Skin of body (tissue), 2 donors: Measurements from ENCODE around the gene TMPO. TPM values are rescaled to one million over a fixed set of nuclear protein-coding genes. Genes with fewer than 3 reads are reported as not detected.
"Not testable (repeated sequence)": the region's sequence is repeated elsewhere in the genome, so short reads cannot be mapped to it uniquely, and the experiment has no call there.

ENCODE experiments used
- DNase-seq: peaks from one replicate; lab custom pipeline; 2025; lab: John Stamatoyannopoulos, UW
- total RNA-seq: library from RNA; depleted of rRNA; stranded (reverse); fragments of >200 nt; gene quantifications from one replicate; pipeline ENCODE4 v1.2.3, GENCODE V29; 2014

Gene TMPO
- total RNA-seq, 1 donor from 2014 or later = 107 TPM

GRCh38 chr12:98511806-98512205, 3.6 kb upstream of the TMPO start:
- not testable (repeated sequence) for DNase-seq

- no peak for DNase-seq
Measured at GRCh38 chr12:98513379-98514322, 1.7 kb upstream of the TMPO start.

GRCh38 chr12:98514982-98515286, 456 bp upstream of the TMPO start:
- DNase-seq = no peak

- DNase-seq = peak; percentile 92
Measured at GRCh38 chr12:98516111-98516873, 902 bp downstream of the TMPO start.

GRCh38 chr12:98519257-98519907, 4.0 kb downstream of the TMPO start:
- DNase-seq = no peak

GRCh38 chr12:98530068-98530467, 14.7 kb downstream of the TMPO start:
- no peak for DNase-seq

GRCh38 chr12:98532687-98533304, 17.4 kb downstream of the TMPO start:
- DNase-seq = no peak

GRCh38 chr12:98533723-98534251, 18.4 kb downstream of the TMPO start:
- no peak for DNase-seq

- no peak for DNase-seq
Measured at GRCh38 chr12:98538031-98538430, 22.6 kb downstream of the TMPO start.

GRCh38 chr12:98543701-98544100, 28.3 kb downstream of the TMPO start:
- DNase-seq = no peak

- DNase-seq = no peak
Measured at GRCh38 chr12:98544751-98545150, 29.4 kb downstream of the TMPO start.

- no peak for DNase-seq
Measured at GRCh38 chr12:98549371-98550110, 34.2 kb downstream of the TMPO start.

GRCh38 chr12:98551787-98552186, 36.4 kb downstream of the TMPO start:
- DNase-seq = no peak

- not testable (repeated sequence) for DNase-seq
Measured at GRCh38 chr12:98558097-98558496, 42.7 kb downstream of the TMPO start.

GRCh38 chr12:98559666-98560065, 44.3 kb downstream of the TMPO start:
- DNase-seq = no peak

- no peak for DNase-seq
Measured at GRCh38 chr12:98561846-98562245, 46.5 kb downstream of the TMPO start.

- no peak for DNase-seq
Measured at GRCh38 chr12:98572010-98572409, 56.6 kb downstream of the TMPO start.

- no peak for DNase-seq
Measured at GRCh38 chr12:98574110-98574509, 58.7 kb downstream of the TMPO start.

GRCh38 chr12:98575013-98575412, 59.6 kb downstream of the TMPO start:
- DNase-seq = no peak

GRCh38 chr12:98576795-98577194, 61.4 kb downstream of the TMPO start:
- DNase-seq = not testable (repeated sequence)

- no peak for DNase-seq
Measured at GRCh38 chr12:98578392-98578791, 63.0 kb downstream of the TMPO start.
